Esophagus (tissue), 2 donors: Measurements from ENCODE around the gene GLRX. TPM values are rescaled to one million over a fixed set of nuclear protein-coding genes. Genes with fewer than 3 reads are reported as not detected.
A peak's percentile ranks its signal among the peaks of the same experiment; 100 is the strongest.

Experiments used
- H3K27ac ChIP-seq, 2 donors: one replicate each; pipeline ENCODE4 v1.5.1; 2013; ENCODE audit warnings: low read depth in 2 of 2, mild to moderate bottlenecking in 2 of 2, inconsistent platforms in 1 of 2, low read length in 1 of 2, moderate library complexity in 1 of 2
- H3K27me3 ChIP-seq, 2 donors: one replicate each; pipeline ENCODE4 v1.6.1; 2013; ENCODE audit warnings: low read length in 2 of 2, control low read depth in 1 of 2, mild to moderate bottlenecking in 1 of 2; ENCODE audit not compliant: insufficient read depth in 2 of 2, control insufficient read depth in 1 of 2
- H3K36me3 ChIP-seq, 2 donors: one replicate each; pipeline ENCODE4 v1.6.1; 2013; ENCODE audit warnings: low read length in 1 of 2; ENCODE audit not compliant: control insufficient read depth in 2 of 2, insufficient read depth in 2 of 2
- H3K4me1 ChIP-seq, 2 donors: one replicate each; pipeline ENCODE4 v1.6.1; 2013; ENCODE audit warnings: low read length in 1 of 2; ENCODE audit not compliant: control insufficient read depth in 2 of 2, insufficient read depth in 2 of 2
- H3K4me3 ChIP-seq, 2 donors: one replicate each; pipeline ENCODE4 v1.5.1; 2013; ENCODE audit warnings: low read length in 2 of 2, mild to moderate bottlenecking in 2 of 2, low read depth in 1 of 2, moderate library complexity in 1 of 2
- H3K9me3 ChIP-seq, 2 donors: one replicate each; pipeline ENCODE4 v1.6.1; 2013; ENCODE audit warnings: mild to moderate bottlenecking in 2 of 2, low read depth in 1 of 2, low read length in 1 of 2, moderate library complexity in 1 of 2; ENCODE audit not compliant: control insufficient read depth in 2 of 2, insufficient read depth in 1 of 2
- WGBS, 2 donors: extraction: QIAGEN DNeasy Blood & Tissue Kit; methylation state at CpG; one replicate each; pipeline ENCODE4 v1.1.7; 2013; 5-methylcytosine and 5-hydroxymethylcytosine counted together
- polyA plus RNA-seq, 2 donors: library from polyadenylated mRNA; stranded (reverse); fragments of 200-250 nt; gene quantifications; one replicate each; pipeline ENCODE4 v1.2.3, GENCODE V29; 2013
- donor health status: healthy with polysubstance abuse.
- donor health status: Bipolar disorder and iron deficiency.

Gene GLRX
- polyA plus RNA-seq, 2 donors, result 5.6 to 11.1 TPM

- Histone ChIP-seq H3K36me3 (no peaks in the 10 kb centered on the region), H3K27ac (peak overlapping the region in 1 of 2 donors; percentile 67), H3K27me3 (no peaks in the 10 kb centered on the region), H3K4me3 (no peak overlapping the region), H3K9me3 (no peaks in the 10 kb centered on the region), H3K4me1 (peaks cover 4 to 5% of the 10 kb centered on the region in 2 donors)
- 46 to 53% methylated on average over 10 of the region's 10 CpGs for WGBS, 2 donors
Observed at GRCh38 chr5:95835682-95836385, 13.3 kb upstream of the GLRX start.

DNA sequence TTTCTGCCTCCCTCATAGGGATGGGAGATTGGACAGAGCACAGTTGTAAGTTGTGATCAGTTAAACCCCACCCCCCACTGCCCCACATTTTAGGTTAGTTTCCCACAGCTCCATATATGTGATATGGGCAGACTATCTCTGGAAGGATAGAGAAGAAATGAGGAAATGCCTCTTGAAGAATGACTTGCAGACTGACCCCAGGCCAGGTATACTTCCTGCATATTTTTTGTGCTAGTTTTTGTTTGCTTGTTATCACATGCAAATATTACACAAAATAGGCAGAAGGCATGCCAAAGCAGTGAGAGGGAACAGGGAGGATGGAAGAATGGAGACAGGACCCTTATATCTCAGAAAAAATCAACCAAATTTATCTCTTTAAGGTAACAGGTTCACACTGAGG is 10.1 kb upstream of the GLRX start:
- Histone ChIP-seq H3K36me3 (no peaks in the 10 kb centered on the region), H3K4me1 (peaks cover 4 to 5% of the 10 kb centered on the region in 2 donors), H3K4me3 (no peak overlapping the region), H3K27ac (no peak overlapping the region), H3K9me3 (no peaks in the 10 kb centered on the region), H3K27me3 (no peaks in the 10 kb centered on the region)

DNA sequence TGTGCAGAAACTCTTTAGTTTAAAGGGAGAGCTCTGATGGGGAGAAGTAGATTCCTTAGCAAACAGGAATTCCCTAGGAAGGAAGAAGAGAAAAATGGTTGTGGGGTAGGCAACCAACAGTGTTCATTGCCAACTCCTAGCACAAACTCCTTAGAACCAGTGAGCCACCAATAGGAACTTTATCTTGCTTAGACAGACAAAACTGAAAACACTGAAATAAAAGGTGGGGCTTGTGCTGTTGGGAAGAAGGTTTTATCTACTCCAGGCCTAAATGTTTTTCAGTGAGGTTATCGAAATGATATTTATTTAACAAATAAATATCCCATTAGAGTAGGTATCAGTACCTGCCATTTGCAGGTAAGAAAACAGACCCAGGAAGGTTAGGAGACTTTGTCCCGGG is 7.7 kb upstream of the GLRX start:
- Histone ChIP-seq H3K36me3 (no peaks in the 10 kb centered on the region), H3K27ac (no peak overlapping the region), H3K27me3 (no peaks in the 10 kb centered on the region), H3K4me3 (no peak overlapping the region), H3K9me3 (no peaks in the 10 kb centered on the region), H3K4me1 (peaks cover 2% of the 10 kb centered on the region in 2 donors)
- 93 to 97% methylated on average over 2 of the region's 2 CpGs for WGBS, 2 donors

DNA sequence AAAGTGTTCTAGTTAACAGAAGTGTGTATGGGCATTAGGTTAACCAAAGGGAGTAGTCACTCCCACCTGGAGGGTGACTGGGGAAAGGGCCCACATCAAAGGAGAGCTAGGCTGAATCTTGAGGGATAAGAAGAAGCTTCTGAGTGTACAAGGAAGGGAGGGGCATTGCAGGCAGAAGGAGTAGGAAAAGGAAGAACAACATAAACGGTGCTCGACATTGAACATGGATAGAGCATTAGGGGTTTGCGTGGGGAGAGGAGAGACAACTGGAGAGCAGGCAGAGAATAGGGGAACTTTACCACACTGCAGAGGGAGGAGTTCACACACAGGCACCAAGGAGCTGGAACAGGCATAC is 5.3 kb upstream of the GLRX start:
- 68 to 79% methylated on average over 3 of the region's 3 CpGs for WGBS, 2 donors
- Histone ChIP-seq H3K9me3 (no peaks in the 10 kb centered on the region), H3K27me3 (no peaks in the 10 kb centered on the region), H3K4me3 (no peak overlapping the region), H3K36me3 (no peaks in the 10 kb centered on the region), H3K27ac (no peak overlapping the region), H3K4me1 (peaks cover 0 to 4% of the 10 kb centered on the region in 2 donors)

DNA sequence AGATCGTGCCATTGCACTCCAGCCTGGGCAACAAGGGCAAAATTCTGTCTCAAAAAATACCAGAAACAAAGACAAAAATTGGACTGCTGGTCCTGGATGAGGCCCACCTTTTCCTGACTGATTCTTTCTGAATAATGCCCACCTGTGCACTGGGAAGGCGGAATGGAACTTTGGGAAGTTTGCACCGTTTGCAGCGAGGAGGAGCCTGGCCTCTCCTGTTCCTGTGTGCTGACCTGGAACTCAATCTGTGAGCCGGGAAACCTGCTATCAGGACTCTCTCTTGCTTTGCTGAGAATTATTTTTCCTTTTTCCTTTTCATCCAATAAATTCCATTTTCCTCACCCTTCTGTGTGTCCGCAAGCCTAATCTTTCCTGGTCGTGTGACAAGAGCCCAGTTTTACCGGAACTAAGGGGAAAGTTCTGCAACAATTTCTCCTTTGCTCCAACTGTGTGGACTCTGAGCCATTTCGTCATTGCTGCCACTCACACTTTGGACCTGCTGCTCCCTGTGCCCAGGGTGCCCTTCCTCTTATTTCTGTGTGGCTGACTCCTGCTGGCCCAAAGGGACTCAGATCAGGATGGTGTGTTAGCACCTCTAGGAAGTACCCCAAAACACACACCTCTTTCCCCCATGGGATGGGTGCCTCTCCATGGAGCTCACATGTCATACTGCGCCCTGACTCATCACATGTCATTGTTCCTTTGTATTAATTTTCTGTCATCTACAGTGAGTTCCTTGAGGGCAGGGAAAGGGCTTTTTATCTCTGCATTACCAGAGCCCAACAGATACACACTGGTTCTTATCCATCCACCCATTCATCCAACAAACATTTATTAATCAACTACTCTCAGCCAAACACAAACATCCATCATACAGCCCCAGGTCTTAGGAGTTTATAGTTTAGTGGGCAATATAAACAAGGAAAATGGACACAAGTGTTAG is 4.7 kb upstream of the GLRX start:
- peaks cover 0 to 4% of the 10 kb centered on the region in 2 donors for H3K4me1 ChIP-seq
- no peaks in the 10 kb centered on the region for H3K27me3 ChIP-seq
- no peaks in the 10 kb centered on the region for H3K36me3 ChIP-seq
- H3K27ac ChIP-seq, result no peak overlapping the region
- H3K4me3 ChIP-seq, result no peak overlapping the region
- no peaks in the 10 kb centered on the region for H3K9me3 ChIP-seq
- WGBS, 2 donors, result 77 to 92% methylated on average over 10 of the region's 10 CpGs

DNA sequence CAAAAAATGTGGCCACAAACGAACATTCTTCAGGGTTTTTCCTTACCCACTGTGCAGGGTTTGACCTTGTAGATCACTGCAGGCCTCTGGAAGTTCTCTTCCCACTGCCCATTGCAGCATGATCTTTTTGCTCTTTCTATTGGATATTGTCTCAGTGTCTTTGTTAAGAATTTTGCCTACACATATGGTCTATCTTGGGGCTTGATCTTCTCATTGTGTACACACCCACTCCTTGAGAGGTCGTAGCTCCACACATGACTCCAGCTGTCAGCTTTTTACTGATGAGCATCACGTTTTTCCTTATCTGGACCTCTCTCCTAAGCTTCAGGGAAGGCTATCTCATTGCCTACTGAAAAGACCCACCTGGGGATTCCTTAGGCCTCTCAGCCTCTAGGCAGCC is 3.0 kb upstream of the GLRX start:
- no peaks in the 10 kb centered on the region for H3K36me3 ChIP-seq
- H3K27me3 ChIP-seq, result no peaks in the 10 kb centered on the region
- WGBS, 2 donors, result 42 to 64% methylated on average over 3 of the region's 3 CpGs
- peaks cover 2% of the 10 kb centered on the region in 2 donors for H3K4me1 ChIP-seq
- no peak overlapping the region for H3K4me3 ChIP-seq
- H3K27ac ChIP-seq, result no peak overlapping the region
- no peaks in the 10 kb centered on the region for H3K9me3 ChIP-seq

- Histone ChIP-seq H3K4me3 (no peak overlapping the region), H3K27ac (no peak overlapping the region), H3K36me3 (no peaks in the 10 kb centered on the region), H3K4me1 (peaks cover 2% of the 10 kb centered on the region in 2 donors), H3K27me3 (no peaks in the 10 kb centered on the region), H3K9me3 (no peaks in the 10 kb centered on the region)
- WGBS, 2 donors, result 90 to 92% methylated on average over 5 of the region's 5 CpGs
Observed at GRCh38 chr5:95824747-95825146, 2.2 kb upstream of the GLRX start.

GRCh38 chr5:95823738-95824609 is 1.4 kb upstream of the GLRX start:
- Histone ChIP-seq H3K27ac (peak overlapping the region; percentile 82 to 87), H3K4me3 (no peak overlapping the region), H3K9me3 (no peaks in the 10 kb centered on the region), H3K27me3 (no peaks in the 10 kb centered on the region), H3K4me1 (peaks cover 2% of the 10 kb centered on the region in 2 donors), H3K36me3 (no peaks in the 10 kb centered on the region)
- 34 to 45% methylated on average over 12 of the region's 12 CpGs for WGBS, 2 donors

- Histone ChIP-seq H3K27ac (peak overlapping the region; percentile 82 to 87), H3K36me3 (no peaks in the 10 kb centered on the region), H3K9me3 (no peaks in the 10 kb centered on the region), H3K4me1 (peaks cover 2 to 4% of the 10 kb centered on the region in 2 donors), H3K27me3 (no peaks in the 10 kb centered on the region), H3K4me3 (no peak overlapping the region)
- WGBS, 2 donors, result 47 to 56% methylated on average over 7 of the region's 7 CpGs
Observed at GRCh38 chr5:95823218-95823737, 752 bp upstream of the GLRX start.
